Liver (tissue), 9 donors: ENCODE data around the gene C18orf32. TPM values are rescaled to one million over a fixed set of nuclear protein-coding genes. Genes with fewer than 3 reads are reported as not detected.

Source experiments
- DNase-seq: peaks from one replicate; pipeline ENCODE4 v3.0.0-alpha.2; 2017; ENCODE audit warnings: low spot score
- H3K27ac ChIP-seq, 2 donors: one replicate each; pipeline ENCODE4 v1.7.0; 2013; ENCODE audit warnings: inconsistent platforms in 2 of 2, low read length in 2 of 2, control low read depth in 1 of 2, low read depth in 1 of 2, mild to moderate bottlenecking in 1 of 2
- H3K27me3 ChIP-seq, 4 donors: one replicate each; pipeline versions ENCODE4 v1.6.1 to v1.7.0; 2013; ENCODE audit warnings: low read length in 3 of 4, inconsistent platforms in 1 of 4, mild to moderate bottlenecking in 1 of 4, moderate library complexity in 1 of 4; ENCODE audit not compliant: control insufficient read depth in 4 of 4, insufficient read depth in 4 of 4
- H3K36me3 ChIP-seq, 4 donors: one replicate each; pipeline versions ENCODE4 v1.6.1 to v1.7.0; 2013; ENCODE audit warnings: low read length in 3 of 4, mild to moderate bottlenecking in 3 of 4, low read depth in 1 of 4, moderate library complexity in 1 of 4; ENCODE audit not compliant: control insufficient read depth in 4 of 4, insufficient read depth in 3 of 4
- H3K4me1 ChIP-seq, 4 donors: one replicate each; pipeline versions ENCODE4 v1.6.1 to v1.7.0; 2013; ENCODE audit warnings: low read length in 3 of 4, mild to moderate bottlenecking in 3 of 4, moderate library complexity in 1 of 4; ENCODE audit not compliant: control insufficient read depth in 4 of 4, insufficient read depth in 4 of 4
- H3K4me3 ChIP-seq, 3 donors: one replicate each; pipeline versions ENCODE4 v1.6.1 to v1.7.0; 2013; ENCODE audit warnings: low read length in 3 of 3, control low read depth in 1 of 3, low read depth in 1 of 3, mild to moderate bottlenecking in 1 of 3
- H3K9ac ChIP-seq, 2 donors: one replicate each; pipeline ENCODE4 v1.7.0; 2013; ENCODE audit warnings: low read length in 2 of 2, mild to moderate bottlenecking in 2 of 2, moderate library complexity in 2 of 2, control low read depth in 1 of 2, low read depth in 1 of 2
- H3K9me3 ChIP-seq, 4 donors: one replicate each; pipeline versions ENCODE4 v1.6.1 to v1.7.0; 2013; ENCODE audit warnings: low read length in 3 of 4; ENCODE audit not compliant: control insufficient read depth in 4 of 4
- EGR1 ChIP-seq, 2 donors: IDR thresholded peaks; 2 replicates each; pipeline ENCODE4 v1.6.1; 2016 to 2018; ENCODE audit warnings: antibody characterized with exemption in 2 of 2, low read depth in 2 of 2
- FOXA1 ChIP-seq: IDR thresholded peaks from 2 replicates; pipeline ENCODE4 v1.6.1; 2016; ENCODE audit warnings: antibody characterized with exemption
- HNF4A ChIP-seq, 2 donors: conservative IDR thresholded peaks; 2 replicates each; pipeline ENCODE4 v1.6.1; 2016; ENCODE audit warnings: antibody characterized with exemption in 2 of 2, mild to moderate bottlenecking in 2 of 2
- HNF4G ChIP-seq: IDR thresholded peaks from 2 replicates; pipeline ENCODE4 v1.6.1; 2016; ENCODE audit warnings: antibody characterized with exemption
- JUND ChIP-seq, 2 donors: IDR thresholded peaks; 2 replicates each; pipeline ENCODE4 v1.6.1; 2016; ENCODE audit warnings: antibody characterized with exemption in 2 of 2
- RAD21 ChIP-seq, 2 donors: IDR thresholded peaks; 2 replicates each; pipeline ENCODE4 v1.6.1; 2016; ENCODE audit warnings: antibody characterized with exemption in 2 of 2, mild to moderate bottlenecking in 2 of 2
- REST ChIP-seq: IDR thresholded peaks from 2 replicates; pipeline ENCODE4 v1.6.1; 2016; ENCODE audit warnings: antibody characterized with exemption, mild to moderate bottlenecking
- SP1 ChIP-seq: IDR thresholded peaks from 2 replicates; pipeline ENCODE4 v1.6.1; 2018; ENCODE audit warnings: antibody characterized with exemption, mild to moderate bottlenecking
- TAF1 ChIP-seq: conservative IDR thresholded peaks from 2 replicates; pipeline ENCODE4 v1.6.1; 2016; ENCODE audit warnings: antibody characterized with exemption, mild to moderate bottlenecking
- YY1 ChIP-seq: IDR thresholded peaks from 2 replicates; pipeline ENCODE4 v1.6.1; 2016; ENCODE audit warnings: antibody characterized with exemption, mild to moderate bottlenecking
- ZBTB33 ChIP-seq: IDR thresholded peaks from 2 replicates; pipeline ENCODE4 v1.6.1; 2016; ENCODE audit warnings: antibody characterized with exemption
- WGBS: extraction: QIAGEN DNeasy Blood & Tissue Kit; methylation state at CpG from one replicate; pipeline ENCODE4 v1.1.7; 2013; 5-methylcytosine and 5-hydroxymethylcytosine counted together
- polyA plus RNA-seq, 2 donors: library from polyadenylated mRNA; stranded (reverse) in 1 of 2; unstranded in 1 of 2; fragments of 200-250 nt in 1 of 2; fragments of >200 nt in 1 of 2; fragmentation: Nextera tagmentation in 1 of 2; extraction: Ambion mirVana in 1 of 2; gene quantifications; one replicate each; pipeline versions ENCODE4 v1.2.1 to v1.2.3, GENCODE V29; 2013 to 2015
- total RNA-seq, 2 donors: library from RNA; depleted of rRNA; stranded (reverse); fragments of >200 nt; gene quantifications; one replicate each; pipeline ENCODE4 v1.2.3, GENCODE V29; 2014
- donor health status: healthy.
- donor health status: healthy.
- donor health status: healthy.
- donor health status: healthy.
- donor health status: healthy.

C18orf32 gene
- total and polyA plus RNA-seq, 4 donors = 12.4 to 63.2 (median 29.8) TPM

GRCh38 chr18:49464718-49465598 lies 22.1 kb downstream of the C18orf32 start:
- Histone ChIP-seq H3K9ac (no peak overlapping the region), H3K27me3 (no peaks in the 10 kb centered on the region), H3K9me3 (no peaks in the 10 kb centered on the region), H3K4me1 (peaks cover 0 to 9% (median under 1%) of the 10 kb centered on the region in 4 donors), H3K4me3 (no peak overlapping the region), H3K36me3 (no peaks in the 10 kb centered on the region), H3K27ac (no peak overlapping the region)
- WGBS = 84% methylated on average over 8 of the region's 8 CpGs
- no peak for TF ChIP-seq REST
- no peak for TF ChIP-seq YY1
- TF ChIP-seq EGR1 (IDR thresholded peaks at IDR 0.05; ENCODE audit: low read depth in 2 of 2) = no peak
- no peak for TF ChIP-seq SP1
- TF ChIP-seq RAD21 (IDR thresholded peaks at IDR 0.05) = no peak
- TF ChIP-seq JUND (IDR thresholded peaks at IDR 0.05) = no peak
- TF ChIP-seq FOXA1 = no peak
- TF ChIP-seq HNF4A (conservative IDR thresholded peaks at IDR 0.05) = no peak
- no peak for DNase-seq

DNA sequence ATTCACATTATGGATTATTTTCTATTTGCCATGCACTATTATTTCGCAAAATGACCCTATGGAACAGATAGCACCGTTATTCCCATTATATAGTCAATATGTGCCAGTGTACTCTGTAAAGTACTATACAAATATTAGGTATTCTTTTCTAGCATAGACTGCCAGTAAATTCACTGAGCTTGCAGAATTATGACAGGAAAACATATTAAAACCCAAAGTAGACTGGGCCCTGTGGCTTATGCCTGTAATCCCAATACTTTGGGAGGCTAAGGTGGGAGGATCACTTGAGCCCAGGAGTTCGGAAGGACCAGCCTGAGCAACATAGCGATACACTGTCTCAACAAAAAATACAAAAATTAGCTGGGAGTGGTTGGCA lies 25.4 kb downstream of the C18orf32 start:
- H3K36me3 ChIP-seq = no peaks in the 10 kb centered on the region
- no peak for DNase-seq
- H3K9ac ChIP-seq = no peak overlapping the region
- TF ChIP-seq RAD21 (IDR thresholded peaks at IDR 0.05) (no peak), HNF4G (no peak), ZBTB33 (no peak), EGR1 (IDR thresholded peaks at IDR 0.05; ENCODE audit: low read depth in 2 of 2) (no peak), TAF1 (no peak), SP1 (no peak)
- H3K9me3 ChIP-seq = no peaks in the 10 kb centered on the region
- H3K27me3 ChIP-seq = no peaks in the 10 kb centered on the region
- H3K27ac ChIP-seq = no peak overlapping the region
- 87% methylated on average over 4 of the region's 4 CpGs for WGBS
- H3K4me1 ChIP-seq = peaks cover 4 to 23% (median 10%) of the 10 kb centered on the region in 4 donors
- H3K4me3 ChIP-seq = no peak overlapping the region
